H1 (cell line): Measurements from ENCODE around the gene PITPNC1. TPM values are rescaled to one million over a fixed set of nuclear protein-coding genes. Genes with fewer than 3 reads are reported as not detected.

ENCODE experiments used
- ASH2L ChIP-seq: fragments of 200-600, 300-600 bp; sonication (generic); IDR thresholded peaks from one replicate; pipeline ENCODE4 v1.7.1; 2017; ENCODE audit warnings: low read length
- BACH1 ChIP-seq: IDR thresholded peaks from 2 replicates; pipeline ENCODE4 v1.6.1; 2012; ENCODE audit warnings: low read length, improper control_type of control experiment
- EP300 ChIP-seq, 2 experiments: IDR thresholded peaks; 1 replicate in 1 of 2; 2 replicates in 1 of 2; pipeline ENCODE4 v1.6.1; 2011 to 2012; ENCODE audit warnings: low read depth in 2 of 2, low read length in 2 of 2, mild to moderate bottlenecking in 2 of 2, borderline replicate concordance in 1 of 2, inconsistent platforms in 1 of 2, moderate library complexity in 1 of 2
- EZH2 ChIP-seq: fragments of 200-600 bp; sonication (generic); IDR thresholded peaks from 2 replicates; pipeline ENCODE4 v1.7.1; 2012; ENCODE audit warnings: low read depth, mild to moderate bottlenecking, moderate library complexity, low read length, inconsistent platforms; ENCODE audit not compliant: severe bottlenecking
- HDAC2 ChIP-seq, 2 experiments: fragments of 300-600 bp in 1 of 2; sonication (generic) in 1 of 2; IDR thresholded peaks; 2 replicates each; pipeline ENCODE4 v1.6.1; 2011 to 2012; ENCODE audit warnings: low read depth in 2 of 2, low read length in 2 of 2, mild to moderate bottlenecking in 2 of 2, moderate library complexity in 2 of 2, borderline replicate concordance in 1 of 2, inconsistent platforms in 1 of 2
- KDM4A ChIP-seq: IDR thresholded peaks from one replicate; pipeline ENCODE4 v1.7.1; 2012; ENCODE audit warnings: low read depth, mild to moderate bottlenecking, moderate library complexity, low read length, inconsistent platforms; ENCODE audit not compliant: severe bottlenecking
- TEAD4 ChIP-seq: IDR thresholded peaks from 2 replicates; pipeline ENCODE4 v1.6.1; 2012; ENCODE audit warnings: low read depth, low read length, inconsistent platforms, mixed read lengths
- USF2 ChIP-seq: IDR thresholded peaks from 2 replicates; pipeline ENCODE4 v1.6.1; 2011; ENCODE audit warnings: low read length, improper control_type of control experiment
- YY1 ChIP-seq: IDR thresholded peaks from 2 replicates; pipeline ENCODE4 v1.6.1; 2011; ENCODE audit warnings: low read depth, mild to moderate bottlenecking, low read length
- polyA plus RNA-seq, 7 experiments: library from polyadenylated mRNA; depleted of rRNA in 3 of 7; stranded (reverse) in 5 of 7; unstranded in 2 of 7; fragments of >200 nt in 5 of 7; fragments of 200-250 nt in 2 of 7; gene quantifications; 1 replicate in 5 of 7; 2 replicates in 1 of 7; 4 replicates in 1 of 7; pipeline versions ENCODE4 v1.2.1 to v1.2.3, GENCODE V29; 2011 to 2013; ENCODE audit warnings: missing spikeins in 2 of 7, mixed read lengths in 2 of 7
- total RNA-seq: library from RNA; stranded (reverse); fragmentation: NEBNext Ultra II Directional; extraction: Animal tissue kit (Norgen Biotek cat#: 25700); gene quantifications from 2 replicates; pipeline ENCODE4 v1.2.1, GENCODE V29; 2021

PITPNC1 gene
- total and polyA plus RNA-seq, 2 of the 8 experiments (the other 6 are each of a cell fraction or from before 2014, with no cell fraction given), result 17.6 to 54.7 TPM

DNA sequence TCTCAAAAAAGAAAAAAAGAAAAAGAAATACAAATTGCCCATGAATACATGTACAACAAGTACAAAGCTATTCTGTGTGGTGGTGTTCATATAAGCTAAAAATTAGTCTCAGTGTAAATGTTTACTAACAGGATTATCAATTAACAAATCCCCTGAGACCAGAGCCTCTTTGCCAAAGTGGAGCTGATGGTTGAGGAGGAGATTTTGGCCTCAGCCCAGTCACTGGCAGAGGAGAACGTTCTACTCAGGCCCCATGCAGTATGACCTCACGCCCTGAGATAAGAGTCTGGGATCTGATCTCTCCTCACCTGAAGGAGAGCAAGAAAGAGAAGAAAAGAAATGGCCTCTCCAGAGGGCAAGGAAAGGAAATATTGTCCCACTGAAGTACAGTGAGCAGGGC is 305.1 kb downstream of the PITPNC1 start (continued):
- TF ChIP-seq HDAC2 (IDR thresholded peaks at IDR 0.05; ENCODE audit: borderline replicate concordance in 1 of 2, low read depth in 2 of 2, low read length in 2 of 2) (no peak), TEAD4 (no peak), KDM4A (no peak), BACH1 (no peak), USF2 (no peak), ASH2L (no peak), EP300 (IDR thresholded peaks at IDR 0.05; ENCODE audit: borderline replicate concordance in 1 of 2, low read depth in 2 of 2, low read length in 2 of 2) (no peak), EZH2 (no peak), YY1 (no peak)
